ENCODE measurements around the gene MTHFR.

MTHFR gene

GRCh38 chr1:11751087-11751486 lies 54.7 kb downstream of the MTHFR start:
- Histone ChIP-seq H3K79me1 (ENCODE audit: low read length) (no peaks in the 10 kb centered on the region), H3K27ac (ENCODE audit: low read depth, low read length) (no peak overlapping the region), H3K14ac (ENCODE audit: low read length) (no peak overlapping the region), H4K8ac (ENCODE audit: low read depth, low read length) (no peak overlapping the region), H4K12ac (ENCODE audit: low read depth, low read length) (no peak overlapping the region), H2AK5ac (ENCODE audit: low read length) (no peak overlapping the region), H3K27me3 (ENCODE audit: insufficient read depth, low read length) (no peaks in the 10 kb centered on the region), H4K91ac (ENCODE audit: low read depth, low read length) (no peak overlapping the region), H3K79me2 (ENCODE audit: control insufficient read depth, insufficient read depth, low read length, poor library complexity) (no peaks in the 10 kb centered on the region), H3K18ac (ENCODE audit: low read length) (no peak overlapping the region), H3K4me1 (ENCODE audit: control insufficient read depth in 1 of 2, insufficient read depth in 2 of 2, low read length in 2 of 2) (peaks cover 16 to 17% of the 10 kb centered on the region in 2 experiments), H3K4ac (ENCODE audit: low read depth, low read length) (no peak overlapping the region), H3K9me3 (ENCODE audit: insufficient read depth, low read depth, low read length) (no peaks in the 10 kb centered on the region), H3K9ac (ENCODE audit: low read length) (no peak overlapping the region), H2BK5ac (ENCODE audit: low read depth, low read length, poor library complexity) (no peak overlapping the region), H2BK12ac (ENCODE audit: low read length) (no peak overlapping the region), H2AFZ (ENCODE audit: insufficient read depth, low read length, poor library complexity) (no peak overlapping the region), H2BK120ac (ENCODE audit: insufficient read depth, low read length, poor library complexity) (no peak overlapping the region), H3K23ac (ENCODE audit: low read length) (no peak overlapping the region), H3K4me2 (ENCODE audit: low read length) (no peak overlapping the region), H3K4me3 (ENCODE audit: low read depth, low read length) (no peak overlapping the region), H3K36me3 (ENCODE audit: control insufficient read depth in 1 of 2, insufficient read depth in 2 of 2, low read length in 2 of 2) (peaks cover 8 to 12% of the 10 kb centered on the region in 2 experiments)
- DNase-seq = no peak
- WGBS (ENCODE audit: extremely low coverage, insufficient coverage, insufficient read length) = no CpG with 5 or more reads among the region's 9 CpGs

- Histone ChIP-seq H3K9me3 (ENCODE audit: insufficient read depth, low read depth, low read length) (no peaks in the 10 kb centered on the region), H3K36me3 (ENCODE audit: control insufficient read depth in 1 of 2, insufficient read depth in 2 of 2, low read length in 2 of 2) (peaks cover 8 to 12% of the 10 kb centered on the region in 2 experiments), H3K14ac (ENCODE audit: low read length) (no peak overlapping the region), H3K27me3 (ENCODE audit: insufficient read depth, low read length) (no peaks in the 10 kb centered on the region), H3K4me1 (ENCODE audit: control insufficient read depth in 1 of 2, insufficient read depth in 2 of 2, low read length in 2 of 2) (peaks cover 16 to 17% of the 10 kb centered on the region in 2 experiments), H3K4ac (ENCODE audit: low read depth, low read length) (no peak overlapping the region), H3K4me3 (ENCODE audit: low read depth, low read length) (no peak overlapping the region), H4K8ac (ENCODE audit: low read depth, low read length) (no peak overlapping the region), H2BK12ac (ENCODE audit: low read length) (no peak overlapping the region), H3K9ac (ENCODE audit: low read length) (no peak overlapping the region), H3K23ac (ENCODE audit: low read length) (no peak overlapping the region), H3K4me2 (ENCODE audit: low read length) (no peak overlapping the region), H2BK120ac (ENCODE audit: insufficient read depth, low read length, poor library complexity) (no peak overlapping the region), H2AFZ (ENCODE audit: insufficient read depth, low read length, poor library complexity) (no peak overlapping the region), H4K12ac (ENCODE audit: low read depth, low read length) (no peak overlapping the region), H2AK5ac (ENCODE audit: low read length) (no peak overlapping the region), H3K27ac (ENCODE audit: low read depth, low read length) (no peak overlapping the region), H3K79me1 (ENCODE audit: low read length) (no peaks in the 10 kb centered on the region), H3K18ac (ENCODE audit: low read length) (no peak overlapping the region), H3K79me2 (ENCODE audit: control insufficient read depth, insufficient read depth, low read length, poor library complexity) (no peaks in the 10 kb centered on the region), H4K91ac (ENCODE audit: low read depth, low read length) (no peak overlapping the region), H2BK5ac (ENCODE audit: low read depth, low read length, poor library complexity) (no peak overlapping the region)
- no CpG with 5 or more reads among the region's 15 CpGs for WGBS (ENCODE audit: extremely low coverage, insufficient coverage, insufficient read length)
- peak; percentile 82 to 89 for DNase-seq
Measured at GRCh38 chr1:11749996-11750395, 55.8 kb downstream of the MTHFR start.

GRCh38 chr1:11749203-11749689 lies 56.5 kb downstream of the MTHFR start:
- H2AFZ ChIP-seq (ENCODE audit: insufficient read depth, low read length, poor library complexity) = no peak overlapping the region
- no peak overlapping the region for H3K4me2 ChIP-seq (ENCODE audit: low read length)
- H3K79me1 ChIP-seq (ENCODE audit: low read length) = no peaks in the 10 kb centered on the region
- H3K23ac ChIP-seq (ENCODE audit: low read length) = no peak overlapping the region
- H3K9me3 ChIP-seq (ENCODE audit: insufficient read depth, low read depth, low read length) = no peaks in the 10 kb centered on the region
- no peak overlapping the region for H3K27ac ChIP-seq (ENCODE audit: low read depth, low read length)
- H3K14ac ChIP-seq (ENCODE audit: low read length) = no peak overlapping the region
- peak; percentile 22 to 68 for DNase-seq
- H3K27me3 ChIP-seq (ENCODE audit: insufficient read depth, low read length) = no peaks in the 10 kb centered on the region
- H4K12ac ChIP-seq (ENCODE audit: low read depth, low read length) = no peak overlapping the region
- no peaks in the 10 kb centered on the region for H3K79me2 ChIP-seq (ENCODE audit: control insufficient read depth, insufficient read depth, low read length, poor library complexity)
- H2BK5ac ChIP-seq (ENCODE audit: low read depth, low read length, poor library complexity) = no peak overlapping the region
- H3K4me3 ChIP-seq (ENCODE audit: low read depth, low read length) = no peak overlapping the region
- H3K36me3 ChIP-seq (ENCODE audit: control insufficient read depth in 1 of 2, insufficient read depth in 2 of 2, low read length in 2 of 2) = peaks cover 8 to 12% of the 10 kb centered on the region in 2 experiments
- no peak overlapping the region for H2AK5ac ChIP-seq (ENCODE audit: low read length)
- no peak overlapping the region for H4K91ac ChIP-seq (ENCODE audit: low read depth, low read length)
- WGBS (ENCODE audit: extremely low coverage, insufficient coverage, insufficient read length) = no CpG with 5 or more reads among the region's 9 CpGs
- H3K9ac ChIP-seq (ENCODE audit: low read length) = no peak overlapping the region
- no peak overlapping the region for H4K8ac ChIP-seq (ENCODE audit: low read depth, low read length)
- no peak overlapping the region for H3K18ac ChIP-seq (ENCODE audit: low read length)
- peaks cover 16 to 17% of the 10 kb centered on the region in 2 experiments for H3K4me1 ChIP-seq (ENCODE audit: control insufficient read depth in 1 of 2, insufficient read depth in 2 of 2, low read length in 2 of 2)
- no peak overlapping the region for H2BK120ac ChIP-seq (ENCODE audit: insufficient read depth, low read length, poor library complexity)
- no peak overlapping the region for H3K4ac ChIP-seq (ENCODE audit: low read depth, low read length)
- H2BK12ac ChIP-seq (ENCODE audit: low read length) = no peak overlapping the region

DNA sequence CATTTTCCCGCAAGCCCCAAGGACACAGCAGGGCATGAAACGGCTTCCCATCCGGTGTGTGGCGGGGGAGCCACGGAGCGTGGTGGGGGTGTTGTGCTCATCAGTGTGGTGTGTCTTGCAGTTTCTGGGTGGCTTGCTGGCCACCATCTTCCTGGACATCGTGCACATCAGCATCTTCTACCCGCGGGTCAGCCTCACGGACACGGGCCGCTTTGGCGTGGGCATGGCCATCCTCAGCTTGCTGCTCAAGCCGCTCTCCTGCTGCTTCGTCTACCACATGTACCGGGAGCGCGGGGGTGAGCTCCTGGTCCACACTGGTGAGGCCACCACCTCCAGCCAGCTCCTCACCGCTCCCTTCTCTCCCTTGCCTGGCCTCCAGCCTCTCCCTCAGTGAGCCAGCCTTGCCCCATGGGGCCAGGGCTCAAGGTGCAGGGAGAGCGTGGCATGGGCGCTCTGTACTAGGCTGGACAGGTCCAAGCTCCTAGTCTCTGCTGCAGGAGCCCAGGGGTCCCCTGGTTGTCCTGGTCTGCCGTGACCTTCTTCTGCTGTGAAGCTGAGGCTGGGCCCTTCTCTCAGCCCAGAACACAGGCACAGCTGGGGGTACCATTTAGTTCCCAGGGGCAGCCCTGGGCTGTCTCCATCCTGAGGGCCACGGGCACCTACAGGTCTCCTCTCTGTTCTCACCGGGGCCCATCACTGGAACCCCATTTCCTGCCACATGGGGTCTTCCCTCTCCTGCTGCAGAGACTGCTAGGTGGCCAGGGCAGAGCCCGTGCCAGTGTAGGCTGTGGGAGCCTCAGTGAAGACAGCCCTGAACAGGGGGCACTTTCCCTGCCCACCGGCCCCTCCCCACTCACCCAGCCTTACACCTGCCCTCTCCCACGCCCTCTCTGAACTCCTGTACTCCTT lies 57.2 kb downstream of the MTHFR start:
- Histone ChIP-seq H3K4me3 (ENCODE audit: low read depth, low read length) (no peak overlapping the region), H4K91ac (ENCODE audit: low read depth, low read length) (no peak overlapping the region), H3K27me3 (ENCODE audit: insufficient read depth, low read length) (no peaks in the 10 kb centered on the region), H3K36me3 (ENCODE audit: control insufficient read depth in 1 of 2, insufficient read depth in 2 of 2, low read length in 2 of 2) (peaks cover 8 to 12% of the 10 kb centered on the region in 2 experiments), H2BK12ac (ENCODE audit: low read length) (no peak overlapping the region), H3K14ac (ENCODE audit: low read length) (no peak overlapping the region), H3K4me1 (ENCODE audit: control insufficient read depth in 1 of 2, insufficient read depth in 2 of 2, low read length in 2 of 2) (peaks cover 11% of the 10 kb centered on the region in 2 experiments), H2BK5ac (ENCODE audit: low read depth, low read length, poor library complexity) (no peak overlapping the region), H2AK5ac (ENCODE audit: low read length) (no peak overlapping the region), H4K12ac (ENCODE audit: low read depth, low read length) (no peak overlapping the region), H3K9ac (ENCODE audit: low read length) (no peak overlapping the region), H3K4me2 (ENCODE audit: low read length) (no peak overlapping the region), H3K9me3 (ENCODE audit: insufficient read depth, low read depth, low read length) (no peaks in the 10 kb centered on the region), H2AFZ (ENCODE audit: insufficient read depth, low read length, poor library complexity) (no peak overlapping the region), H3K18ac (ENCODE audit: low read length) (no peak overlapping the region), H3K79me1 (ENCODE audit: low read length) (no peaks in the 10 kb centered on the region), H3K4ac (ENCODE audit: low read depth, low read length) (no peak overlapping the region), H3K23ac (ENCODE audit: low read length) (no peak overlapping the region), H4K8ac (ENCODE audit: low read depth, low read length) (no peak overlapping the region), H3K79me2 (ENCODE audit: control insufficient read depth, insufficient read depth, low read length, poor library complexity) (no peaks in the 10 kb centered on the region), H3K27ac (ENCODE audit: low read depth, low read length) (no peak overlapping the region), H2BK120ac (ENCODE audit: insufficient read depth, low read length, poor library complexity) (no peak overlapping the region)
- WGBS (ENCODE audit: extremely low coverage, insufficient coverage, insufficient read length) = no CpG with 5 or more reads among the region's 27 CpGs
- DNase-seq = no peak

Data from trophoblast cell (in vitro differentiated cells and primary cell).